HG02943 (cell line): ENCODE measurements around the gene APBB1IP.
"Not testable (repeated sequence)": the region's sequence is repeated elsewhere in the genome, so short reads cannot be mapped to it uniquely, and the experiment has no call there.

Experiments
- ATAC-seq: cut with Tn5 transposase; IDR thresholded peaks from one replicate; pipeline ENCODE4 v1.9.1; 2021; ENCODE audit warnings: mild to moderate bottlenecking, low read depth, moderate library complexity; ENCODE audit not compliant: unreplicated experiment

The APBB1IP gene

DNA sequence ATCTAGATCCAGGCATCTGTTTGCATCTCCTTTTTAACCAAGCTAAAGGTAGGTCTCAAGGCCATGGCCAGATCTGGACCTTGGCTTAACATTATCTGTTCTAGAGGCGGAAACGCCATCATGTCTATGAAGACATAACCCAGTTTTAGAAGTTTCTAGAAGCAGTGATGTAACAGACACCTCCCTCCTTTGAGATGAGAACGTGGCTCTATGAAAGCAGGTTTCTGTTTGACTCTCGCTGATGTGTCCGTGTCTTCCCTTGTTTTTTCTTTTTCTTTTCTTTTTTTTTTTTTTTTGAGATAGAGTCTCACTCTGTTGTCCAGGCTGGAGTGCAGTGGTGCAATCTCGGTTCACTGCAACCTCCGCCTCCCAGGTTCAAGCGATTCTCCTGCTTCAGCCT lies 36.7 kb downstream of the APBB1IP start:
- ATAC-seq = not testable (repeated sequence)

DNA sequence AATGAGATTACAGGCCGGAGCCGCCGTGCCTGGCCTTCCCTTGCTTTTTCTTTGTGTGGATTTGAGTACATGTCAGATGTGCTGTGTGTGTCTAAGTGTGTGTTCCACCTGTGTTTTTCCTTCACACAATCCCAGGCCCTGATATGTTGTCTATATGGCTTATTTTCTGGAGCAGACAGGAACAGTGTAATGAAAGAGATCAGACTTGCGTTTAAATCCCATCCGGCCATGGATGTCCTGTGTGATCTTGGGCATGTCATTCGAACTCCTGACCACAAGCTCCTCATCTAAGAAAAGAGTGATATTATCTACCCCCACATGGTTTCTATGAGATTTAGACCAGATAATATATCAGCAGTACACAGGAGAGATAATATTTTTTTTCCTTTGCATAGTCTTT lies 37.2 kb downstream of the APBB1IP start:
- ATAC-seq = no peak

GRCh38 chr10:26477501-26477900 lies 39.4 kb downstream of the APBB1IP start:
- no peak for ATAC-seq

DNA sequence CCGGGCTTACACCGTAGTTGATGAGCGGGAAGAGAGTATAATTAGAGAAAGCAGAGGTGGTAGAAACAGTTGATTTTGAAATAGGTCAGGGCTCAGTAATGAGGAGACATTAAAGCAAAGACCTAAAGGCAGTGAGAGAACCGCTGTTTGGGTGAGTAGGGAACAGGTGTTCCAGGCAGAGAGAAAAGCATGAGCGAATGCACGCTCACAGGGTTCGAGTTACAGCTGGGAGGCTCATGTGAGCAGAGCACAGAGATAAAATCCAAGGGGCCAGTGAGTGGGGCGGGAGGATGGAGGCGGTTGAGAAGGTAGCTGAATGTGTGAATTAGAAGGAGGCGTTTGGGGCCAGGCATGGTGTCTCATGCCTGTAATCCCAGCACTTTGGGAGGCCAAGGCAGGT lies 39.9 kb downstream of the APBB1IP start:
- no peak for ATAC-seq

DNA sequence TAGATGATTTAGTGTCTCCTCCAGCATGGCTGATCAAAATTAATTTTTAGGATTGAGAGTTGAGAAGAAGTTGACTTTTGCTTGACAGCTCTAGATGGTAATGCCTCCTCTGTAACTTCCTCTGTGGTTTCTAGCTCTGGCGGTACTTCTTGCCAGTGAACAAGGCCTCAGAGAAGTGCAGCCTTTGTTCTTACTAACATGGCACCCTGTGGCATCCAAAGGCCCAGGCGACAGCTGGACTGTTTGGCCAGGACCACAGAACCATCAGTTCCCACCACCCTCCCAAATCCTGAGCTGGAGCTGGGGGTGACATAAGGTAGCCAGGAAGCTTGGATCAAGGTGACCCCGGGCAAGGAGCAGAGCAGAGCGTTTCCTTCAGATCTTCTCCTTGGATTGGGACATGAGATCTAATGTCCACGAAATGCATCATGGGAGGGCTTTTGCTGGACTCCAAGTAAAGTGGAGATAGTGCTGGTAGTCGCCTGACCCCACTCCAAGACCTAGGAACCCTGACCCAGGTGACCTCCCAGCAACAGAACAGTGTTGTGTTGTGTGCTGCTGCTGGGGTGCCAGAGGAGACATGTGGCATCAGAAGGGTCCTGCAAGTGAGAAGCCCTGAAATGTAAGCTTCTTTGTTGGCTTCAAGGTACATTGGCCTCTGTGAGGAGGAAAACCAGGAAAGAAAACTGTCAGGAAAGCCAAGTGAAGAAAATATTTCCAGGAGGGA lies 41.8 kb downstream of the APBB1IP start:
- ATAC-seq = peak; percentile 47

GRCh38 chr10:26481315-26481692 lies 43.2 kb downstream of the APBB1IP start:
- ATAC-seq = no peak

DNA sequence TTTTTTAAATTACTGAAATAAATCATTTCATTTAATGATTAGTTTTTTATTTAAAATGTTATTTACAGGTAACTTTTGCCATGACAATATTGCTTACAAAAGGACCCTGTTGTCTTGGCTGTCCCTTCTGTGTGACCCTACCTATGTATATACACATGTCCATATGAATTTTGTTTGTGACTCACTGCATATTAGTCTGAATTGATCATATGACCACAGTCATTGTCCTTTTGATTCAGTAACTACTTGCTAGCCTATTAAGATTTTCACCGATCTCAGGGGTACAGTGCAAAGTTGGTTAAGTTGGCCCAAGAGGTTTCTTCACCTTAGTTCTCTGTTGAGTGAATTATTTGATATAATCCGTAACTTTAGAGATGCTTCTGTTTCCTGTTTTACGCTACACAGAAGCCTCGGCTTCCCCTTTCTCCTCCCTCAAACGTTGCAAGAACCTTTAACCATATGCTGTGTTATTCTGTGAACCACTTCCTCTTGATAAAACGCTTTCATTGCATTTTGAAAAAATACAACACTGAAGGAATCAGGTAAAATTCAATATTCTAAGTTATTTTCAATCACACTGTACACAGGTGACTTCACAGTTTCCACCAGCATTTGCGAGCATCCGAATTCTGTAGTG lies 43.9 kb downstream of the APBB1IP start:
- peak; percentile 44 for ATAC-seq

DNA sequence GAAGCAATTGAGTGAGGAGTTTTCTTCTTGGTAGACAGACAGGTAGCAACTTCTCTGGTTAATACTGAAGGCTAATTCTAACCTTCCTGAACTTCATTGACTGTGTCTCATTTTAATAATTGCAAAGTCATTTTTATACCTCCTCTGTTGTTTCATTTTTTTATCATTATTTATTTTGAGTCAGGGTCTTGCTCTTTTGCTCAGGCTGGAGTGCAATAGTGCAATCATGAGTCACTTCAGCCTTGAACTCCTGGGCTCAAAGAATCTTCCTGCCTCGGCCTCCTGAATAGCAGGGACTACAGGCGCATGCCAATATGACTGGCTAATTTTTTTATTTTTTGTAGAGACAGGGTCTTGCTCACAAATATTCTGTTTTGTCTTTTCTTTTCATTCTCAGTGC lies 45.4 kb downstream of the APBB1IP start:
- ATAC-seq = no peak

DNA sequence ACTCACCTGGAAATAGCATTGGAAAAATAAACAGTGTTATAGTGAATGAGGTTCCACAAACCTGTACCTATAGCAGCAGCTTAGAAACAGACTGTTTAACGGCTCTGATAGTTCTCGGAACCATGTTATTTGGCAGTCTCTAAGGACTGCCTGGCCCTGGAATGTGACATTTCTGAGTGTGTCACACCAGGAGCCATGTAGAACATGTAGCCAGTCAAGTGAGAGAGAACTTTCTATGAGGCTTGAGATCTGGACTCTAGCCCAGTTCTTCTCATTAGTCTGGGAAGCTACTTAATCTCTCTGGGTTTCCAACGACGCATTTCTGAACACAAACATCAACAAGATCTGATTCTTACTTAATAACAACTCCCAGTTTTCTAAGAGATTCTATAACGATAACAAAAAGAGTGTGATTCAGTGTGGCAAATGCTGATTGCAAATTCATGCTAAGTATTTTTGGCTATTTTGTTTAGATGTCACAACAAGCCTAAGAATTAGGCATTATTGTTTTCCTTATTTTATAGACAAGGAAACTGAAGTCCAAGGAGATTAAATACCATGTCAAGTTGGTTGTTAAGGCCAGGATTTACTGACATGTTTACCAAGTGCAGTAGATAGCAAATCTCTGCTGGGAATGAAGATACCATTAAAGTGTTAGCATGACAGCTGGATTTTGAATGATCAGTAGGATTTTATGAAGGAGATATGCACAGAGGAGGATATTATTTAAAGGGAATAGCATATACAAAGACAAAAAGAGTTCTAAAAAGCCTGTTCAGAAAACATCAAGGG lies 47.2 kb downstream of the APBB1IP start:
- no peak for ATAC-seq

DNA sequence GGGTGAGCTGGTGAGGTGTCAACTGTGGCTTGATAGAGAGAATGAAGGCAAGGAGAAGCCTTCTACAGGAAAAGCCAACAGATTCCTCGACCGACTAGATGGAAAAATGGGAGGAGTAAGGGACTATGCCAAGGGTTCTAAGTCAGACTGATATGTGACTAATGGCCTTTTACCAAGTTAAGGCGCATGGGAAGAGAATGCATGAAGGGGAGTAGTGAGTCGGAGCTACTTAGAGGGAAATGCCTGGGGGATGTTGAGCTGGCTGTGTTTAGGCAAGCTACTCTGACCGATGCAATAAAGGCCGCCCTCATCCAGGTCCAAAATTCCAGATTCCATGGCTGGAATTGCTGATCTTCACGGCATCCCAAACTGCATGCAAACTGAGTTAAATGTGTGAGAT lies 48.2 kb downstream of the APBB1IP start:
- no peak for ATAC-seq

- peak; percentile 69 for ATAC-seq
Measured at GRCh38 chr10:26486990-26487850, 49.1 kb downstream of the APBB1IP start.

- ATAC-seq = no peak
Measured at GRCh38 chr10:26488344-26488743, 50.2 kb downstream of the APBB1IP start.

DNA sequence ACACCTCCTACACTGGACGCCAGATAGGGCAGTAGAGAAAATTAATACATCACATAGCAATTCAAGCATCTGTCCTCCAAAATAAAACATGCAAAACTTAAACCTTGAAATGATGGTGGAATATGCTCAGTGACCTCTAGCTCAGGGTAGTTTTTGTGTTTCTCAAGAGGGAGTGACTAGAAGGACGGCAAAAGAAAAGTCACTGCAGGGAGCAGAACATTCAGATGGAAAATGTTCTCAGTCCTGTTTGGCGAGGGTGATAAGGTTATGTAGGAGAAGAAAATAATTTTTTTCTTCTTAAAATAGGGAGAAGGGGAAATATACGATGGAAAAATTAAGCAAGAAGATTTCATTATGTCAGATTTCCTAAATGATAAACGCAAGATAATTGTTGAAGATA lies 50.9 kb downstream of the APBB1IP start:
- ATAC-seq = no peak

DNA sequence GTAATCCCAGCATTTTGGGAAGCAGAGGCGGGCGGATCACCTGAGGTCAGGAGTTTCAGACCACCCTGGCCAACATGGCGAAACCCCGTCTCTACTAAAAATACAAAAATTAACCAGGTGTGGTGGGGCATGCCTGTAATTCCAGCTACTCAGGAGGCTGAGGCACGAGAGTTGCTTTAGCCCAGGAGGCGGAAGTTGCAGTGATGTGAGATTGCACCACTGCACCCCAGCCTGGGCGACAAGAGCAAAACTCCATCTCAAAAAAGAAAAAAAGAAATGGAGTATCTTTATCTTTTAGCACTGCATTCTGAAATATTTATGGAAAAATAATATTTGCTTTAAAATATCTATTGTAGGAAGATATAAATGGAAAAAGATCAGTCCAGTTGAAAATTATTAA lies 52.2 kb downstream of the APBB1IP start:
- not testable (repeated sequence) for ATAC-seq

DNA sequence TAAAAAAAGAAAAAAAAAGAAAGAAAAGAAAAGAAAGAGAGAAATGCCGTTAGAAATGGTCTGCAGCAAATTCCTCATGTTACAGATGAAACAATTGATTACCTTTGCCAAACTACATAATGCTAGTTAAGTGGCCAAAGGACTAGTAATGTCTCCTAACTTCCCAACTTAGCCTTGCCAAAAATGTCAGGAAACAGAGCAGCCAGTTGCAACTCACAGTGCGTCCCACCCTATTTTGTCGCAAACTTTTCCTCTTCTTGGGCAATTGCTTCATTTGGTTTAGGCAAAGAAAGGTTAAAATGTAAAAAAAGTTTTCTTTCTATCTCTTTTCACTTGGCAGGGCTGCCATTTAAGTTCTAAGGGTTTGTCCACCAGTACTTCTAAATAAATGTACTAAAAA lies 53.1 kb downstream of the APBB1IP start:
- ATAC-seq = no peak

DNA sequence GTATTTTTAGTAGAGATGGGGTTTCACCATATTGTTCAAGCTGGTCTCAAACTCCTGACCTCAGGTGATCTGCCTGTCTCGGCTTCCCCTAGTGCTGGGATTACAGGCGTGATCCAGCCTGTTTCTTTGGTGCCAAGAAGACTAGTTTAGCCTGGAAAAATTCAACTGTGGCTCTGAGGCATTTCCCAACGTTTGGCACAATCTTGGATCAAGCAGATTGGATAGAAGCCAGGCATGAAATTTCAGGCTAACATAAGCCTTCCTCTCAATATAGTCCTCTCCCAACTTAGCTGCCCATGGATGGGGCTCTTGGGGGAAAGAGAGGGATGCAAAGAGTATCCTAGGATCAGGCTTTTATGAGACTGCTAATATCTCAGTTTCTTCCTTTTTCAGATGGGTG lies 53.8 kb downstream of the APBB1IP start:
- no peak for ATAC-seq

DNA sequence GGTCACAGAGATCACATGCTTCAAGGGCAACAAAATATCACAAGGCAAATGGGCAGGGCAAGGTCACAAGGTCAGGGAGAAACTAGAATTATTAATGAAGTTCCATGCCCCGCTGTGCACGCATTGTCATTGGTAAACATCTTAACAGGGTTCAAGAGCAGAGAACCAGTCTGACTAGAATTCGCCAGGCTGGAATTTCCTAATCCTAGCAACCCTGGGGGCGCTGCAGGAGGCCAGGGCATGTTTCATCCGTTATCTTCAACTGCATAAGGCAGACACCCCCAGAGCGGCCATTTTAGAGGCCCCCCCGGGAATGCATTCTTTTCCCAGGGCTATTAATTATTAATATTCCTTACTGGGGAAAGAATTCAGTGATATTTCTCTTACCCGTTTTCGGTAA lies 54.6 kb downstream of the APBB1IP start:
- ATAC-seq = not testable (repeated sequence)

DNA sequence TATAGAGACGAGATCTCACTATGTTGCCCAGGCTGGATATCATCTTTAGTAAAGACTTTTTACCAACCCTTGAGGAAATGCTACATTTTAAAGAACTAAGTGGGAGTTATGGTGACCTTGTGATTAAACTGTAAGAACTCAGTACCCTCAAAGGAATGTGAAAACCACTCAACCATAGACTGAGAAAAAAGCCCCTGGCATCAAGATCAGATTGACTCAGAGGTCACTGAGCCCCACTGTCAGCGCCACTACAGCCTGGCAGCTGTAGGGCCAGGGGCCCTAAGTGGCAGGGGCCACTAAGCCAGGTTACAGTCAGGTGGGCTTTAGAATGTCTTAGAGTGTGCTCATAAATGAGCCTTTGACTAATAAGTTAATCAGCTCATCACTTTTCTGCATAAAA lies 55.9 kb downstream of the APBB1IP start:
- ATAC-seq = no peak

GRCh38 chr10:26499426-26499825 lies 61.3 kb downstream of the APBB1IP start:
- no peak for ATAC-seq

GRCh38 chr10:26502986-26503385 lies 64.8 kb downstream of the APBB1IP start:
- ATAC-seq = no peak

- ATAC-seq = no peak
Measured at GRCh38 chr10:26503911-26504310, 65.8 kb downstream of the APBB1IP start.
